ENCODE results near the gene OR2T29.
A peak's percentile ranks its signal among the peaks of the same experiment; 100 is the strongest.
"Not testable (repeated sequence)": the region's sequence is repeated elsewhere in the genome, so short reads cannot be mapped to it uniquely, and the experiment has no call there.

OR2T29 gene, protein sequence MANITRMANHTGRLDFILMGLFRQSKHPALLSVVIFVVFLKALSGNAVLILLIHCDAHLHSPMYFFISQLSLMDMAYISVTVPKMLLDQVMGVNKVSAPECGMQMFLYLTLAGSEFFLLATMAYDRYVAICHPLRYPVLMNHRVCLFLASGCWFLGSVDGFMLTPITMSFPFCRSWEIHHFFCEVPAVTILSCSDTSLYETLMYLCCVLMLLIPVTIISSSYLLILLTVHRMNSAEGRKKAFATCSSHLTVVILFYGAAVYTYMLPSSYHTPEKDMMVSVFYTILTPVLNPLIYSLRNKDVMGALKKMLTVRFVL

DNA sequence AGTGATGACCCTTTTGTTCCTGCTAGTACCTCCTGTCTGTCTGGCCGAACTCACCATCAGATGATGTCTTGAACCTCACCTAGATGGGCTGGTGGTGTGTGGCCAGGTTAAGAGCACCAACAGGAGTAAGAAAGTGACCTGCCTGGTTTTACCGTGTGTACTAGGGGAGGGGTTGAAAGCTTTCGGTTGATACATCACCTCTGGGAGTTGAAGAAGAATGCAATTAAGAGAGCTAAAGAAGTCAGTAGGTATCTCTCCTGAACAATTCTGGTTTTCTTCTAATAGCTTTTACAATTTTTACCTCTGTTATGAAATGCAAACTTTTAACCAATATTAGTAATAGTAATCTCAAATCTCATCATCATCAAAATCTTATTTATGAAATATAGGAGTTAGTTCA, at the start of gene OR2T29:
TSS of gene OR2T29 (minus strand) at position 101 of the 400 bp plus-strand sequence. CDS start 3,281 bp downstream, outside the sequence.
- DNase-seq (ENCODE audit: low read depth): not testable (repeated sequence)

DNA sequence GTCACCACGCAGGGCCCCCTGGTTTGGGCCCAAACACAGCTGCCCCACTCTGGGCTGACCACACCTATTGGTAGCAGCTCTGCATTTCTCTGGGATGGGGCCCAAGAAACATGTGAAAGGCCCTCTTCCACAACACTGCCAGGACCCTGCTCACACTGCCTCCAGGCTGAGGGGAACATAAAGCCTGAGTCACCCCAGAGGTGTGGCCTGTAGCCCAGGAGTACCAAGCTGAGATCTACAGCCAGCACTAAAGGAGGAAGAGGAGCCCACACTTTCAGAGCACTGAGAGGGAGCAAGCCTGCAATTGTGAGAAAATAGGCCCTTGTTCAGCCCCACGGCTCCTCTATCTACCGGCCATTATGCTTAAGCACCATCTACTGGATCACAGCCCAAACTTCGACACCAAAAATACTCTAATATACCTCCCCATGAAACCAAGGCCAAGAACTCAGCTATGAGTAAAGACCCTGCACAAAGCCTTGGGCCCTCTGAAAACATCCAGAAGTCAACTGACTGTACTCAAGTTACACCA, 49.4 kb upstream of the OR2T29 start:
- TF ChIP-seq MYC (IDR thresholded peaks at IDR 0.05; ENCODE audit: low read depth, low read length) (no peak), POLR2A (IDR thresholded peaks at IDR 0.05; ENCODE audit: extremely low read depth, insufficient read length) (no peak)
- TF ChIP-seq, protein P1, sequence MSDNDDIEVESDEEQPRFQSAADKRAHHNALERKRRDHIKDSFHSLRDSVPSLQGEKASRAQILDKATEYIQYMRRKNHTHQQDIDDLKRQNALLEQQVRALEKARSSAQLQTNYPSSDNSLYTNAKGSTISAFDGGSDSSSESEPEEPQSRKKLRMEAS (IDR thresholded peaks at IDR 0.05; ENCODE audit: low read depth, low read length): no peak
- DNase-seq (ENCODE audit: low read depth): peak; percentile 16
- H3K4me3 ChIP-seq (ENCODE audit: low read depth, low read length): no peak overlapping the region

More for the DNA sequence above, at the start of gene OR2T29:
- H3K4me3 ChIP-seq (ENCODE audit: low read depth, low read length): not testable (repeated sequence)

DNA sequence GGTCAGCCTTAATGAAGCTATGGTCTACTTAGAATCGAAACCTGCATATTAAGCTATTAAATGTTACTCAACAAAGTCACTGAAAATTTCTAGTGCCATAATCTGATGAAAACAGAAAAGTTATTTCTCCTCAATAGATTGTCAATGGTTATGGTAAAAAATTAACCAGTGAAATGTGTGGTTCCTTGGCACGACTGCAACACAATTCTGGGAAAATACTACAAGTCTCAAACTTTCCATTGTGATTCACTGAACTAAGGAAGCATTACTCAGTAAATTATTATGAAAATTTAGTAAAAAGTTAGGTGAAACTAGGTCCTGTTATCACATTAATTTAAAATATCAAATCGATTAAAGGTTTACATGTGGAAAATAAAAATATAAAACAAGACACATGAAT, 47.7 kb upstream of the OR2T29 start:
- TF ChIP-seq, protein P2, sequence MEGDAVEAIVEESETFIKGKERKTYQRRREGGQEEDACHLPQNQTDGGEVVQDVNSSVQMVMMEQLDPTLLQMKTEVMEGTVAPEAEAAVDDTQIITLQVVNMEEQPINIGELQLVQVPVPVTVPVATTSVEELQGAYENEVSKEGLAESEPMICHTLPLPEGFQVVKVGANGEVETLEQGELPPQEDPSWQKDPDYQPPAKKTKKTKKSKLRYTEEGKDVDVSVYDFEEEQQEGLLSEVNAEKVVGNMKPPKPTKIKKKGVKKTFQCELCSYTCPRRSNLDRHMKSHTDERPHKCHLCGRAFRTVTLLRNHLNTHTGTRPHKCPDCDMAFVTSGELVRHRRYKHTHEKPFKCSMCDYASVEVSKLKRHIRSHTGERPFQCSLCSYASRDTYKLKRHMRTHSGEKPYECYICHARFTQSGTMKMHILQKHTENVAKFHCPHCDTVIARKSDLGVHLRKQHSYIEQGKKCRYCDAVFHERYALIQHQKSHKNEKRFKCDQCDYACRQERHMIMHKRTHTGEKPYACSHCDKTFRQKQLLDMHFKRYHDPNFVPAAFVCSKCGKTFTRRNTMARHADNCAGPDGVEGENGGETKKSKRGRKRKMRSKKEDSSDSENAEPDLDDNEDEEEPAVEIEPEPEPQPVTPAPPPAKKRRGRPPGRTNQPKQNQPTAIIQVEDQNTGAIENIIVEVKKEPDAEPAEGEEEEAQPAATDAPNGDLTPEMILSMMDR (IDR thresholded peaks at IDR 0.05; ENCODE audit: low read depth, low read length): no peak
- no peak for TF ChIP-seq MYC (IDR thresholded peaks at IDR 0.05; ENCODE audit: low read depth, low read length)
- TF ChIP-seq, protein P1 (IDR thresholded peaks at IDR 0.05; ENCODE audit: low read depth, low read length): no peak
- TF ChIP-seq POLR2A (IDR thresholded peaks at IDR 0.05; ENCODE audit: extremely low read depth, insufficient read length): no peak
- no peak for DNase-seq (ENCODE audit: low read depth)

DNA sequence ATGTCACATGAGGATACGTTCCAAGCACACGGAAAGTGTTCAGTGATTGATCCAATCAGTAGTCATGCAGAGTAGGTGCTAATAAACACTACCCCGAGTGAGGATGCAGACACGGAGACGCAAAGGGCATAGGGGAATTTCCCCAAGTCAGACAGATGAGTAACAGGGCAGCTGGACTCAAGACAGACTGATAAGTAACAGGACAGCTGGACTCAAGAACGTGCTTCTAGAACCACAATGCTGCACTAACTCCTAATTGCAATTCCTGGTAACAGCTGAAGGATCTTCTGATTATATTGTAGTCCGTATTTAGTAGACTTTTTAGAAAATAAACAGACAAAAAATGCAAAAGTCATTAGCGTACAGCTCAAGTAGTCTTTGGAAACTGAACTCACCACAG, 36.8 kb upstream of the OR2T29 start:
- TF ChIP-seq POLR2A (IDR thresholded peaks at IDR 0.05; ENCODE audit: extremely low read depth, insufficient read length) (no peak), MYC (IDR thresholded peaks at IDR 0.05; ENCODE audit: low read depth, low read length) (no peak)
- TF ChIP-seq, protein P1 (IDR thresholded peaks at IDR 0.05; ENCODE audit: low read depth, low read length): no peak
- TF ChIP-seq, protein P2 (IDR thresholded peaks at IDR 0.05; ENCODE audit: low read depth, low read length): no peak
- DNase-seq (ENCODE audit: low read depth): no peak
- H3K4me3 ChIP-seq (ENCODE audit: low read depth, low read length): no peak overlapping the region

More for the DNA sequence above, 47.7 kb upstream of the OR2T29 start:
- no peak overlapping the region for H3K4me3 ChIP-seq (ENCODE audit: low read depth, low read length)

DNA sequence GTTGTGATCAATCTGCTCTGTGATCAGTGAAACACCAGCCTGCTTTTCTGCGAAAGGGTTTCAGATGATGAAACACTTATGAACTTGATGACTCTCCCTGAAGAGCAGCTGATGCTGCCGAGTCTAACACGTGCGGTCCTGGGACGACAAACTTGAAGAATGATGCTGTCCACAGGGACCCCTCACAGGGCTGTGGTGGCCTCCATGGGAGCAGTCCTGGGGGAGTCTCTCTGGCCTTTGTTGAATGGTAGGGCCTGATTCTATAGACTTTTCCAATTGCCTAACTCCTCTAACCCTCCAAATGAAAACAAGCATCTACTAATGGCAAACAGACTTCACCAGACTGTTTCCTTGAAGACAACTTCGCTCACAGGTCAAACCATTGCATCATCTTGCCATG, 35.0 kb upstream of the OR2T29 start, which contains the start of gene OR2T10:
TSS of gene OR2T10 (minus strand) at position 112 of the 400 bp plus-strand sequence. CDS start 3,932 bp downstream, outside the sequence.
- TF ChIP-seq MYC (IDR thresholded peaks at IDR 0.05; ENCODE audit: low read depth, low read length) (no peak), POLR2A (IDR thresholded peaks at IDR 0.05; ENCODE audit: extremely low read depth, insufficient read length) (no peak)
- TF ChIP-seq, protein P2 (IDR thresholded peaks at IDR 0.05; ENCODE audit: low read depth, low read length): no peak
- TF ChIP-seq, protein P1 (IDR thresholded peaks at IDR 0.05; ENCODE audit: low read depth, low read length): no peak
- no peak within 1 kb of the TSS for H3K4me3 ChIP-seq (ENCODE audit: low read depth, low read length)
- DNase-seq (ENCODE audit: low read depth): no peak

DNA sequence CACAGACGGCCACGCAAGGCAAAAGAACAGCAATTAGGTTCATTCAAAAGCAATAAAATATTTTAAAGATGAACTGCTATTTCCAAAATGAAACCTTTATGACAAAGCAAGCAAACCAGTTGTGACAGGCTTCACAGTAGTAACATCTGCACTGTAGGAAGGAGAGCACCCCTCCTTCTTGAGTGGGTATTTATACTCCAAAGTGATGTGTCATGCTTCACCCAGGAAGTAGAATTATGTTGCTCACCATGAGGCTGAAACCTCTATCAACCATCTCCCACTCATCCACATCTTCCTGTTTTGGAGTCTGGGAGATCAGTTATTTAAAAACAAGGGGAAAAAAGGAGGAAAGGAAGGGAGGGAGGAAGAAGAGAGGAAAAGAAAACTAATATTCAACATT, 34.0 kb upstream of the OR2T29 start:
- peak; percentile 81 for DNase-seq (ENCODE audit: low read depth)
- TF ChIP-seq, protein P2 (IDR thresholded peaks at IDR 0.05; ENCODE audit: low read depth, low read length): no peak
- TF ChIP-seq, protein P1 (IDR thresholded peaks at IDR 0.05; ENCODE audit: low read depth, low read length): no peak; the same call in 1 of the 2 replicates
- TF ChIP-seq MYC (IDR thresholded peaks at IDR 0.05; ENCODE audit: low read depth, low read length) (no peak), POLR2A (IDR thresholded peaks at IDR 0.05; ENCODE audit: extremely low read depth, insufficient read length) (no peak)
- no peak overlapping the region for H3K4me3 ChIP-seq (ENCODE audit: low read depth, low read length)

Measured in NB4 (cell line).